HG03280 (cell line): ENCODE results near the gene ZNF284.

Experiments used
- ATAC-seq: cut with Tn5 transposase; IDR thresholded peaks from one replicate; pipeline ENCODE4 v1.9.1; 2021; ENCODE audit warnings: mild to moderate bottlenecking, moderate library complexity; ENCODE audit not compliant: unreplicated experiment

Gene ZNF284

DNA sequence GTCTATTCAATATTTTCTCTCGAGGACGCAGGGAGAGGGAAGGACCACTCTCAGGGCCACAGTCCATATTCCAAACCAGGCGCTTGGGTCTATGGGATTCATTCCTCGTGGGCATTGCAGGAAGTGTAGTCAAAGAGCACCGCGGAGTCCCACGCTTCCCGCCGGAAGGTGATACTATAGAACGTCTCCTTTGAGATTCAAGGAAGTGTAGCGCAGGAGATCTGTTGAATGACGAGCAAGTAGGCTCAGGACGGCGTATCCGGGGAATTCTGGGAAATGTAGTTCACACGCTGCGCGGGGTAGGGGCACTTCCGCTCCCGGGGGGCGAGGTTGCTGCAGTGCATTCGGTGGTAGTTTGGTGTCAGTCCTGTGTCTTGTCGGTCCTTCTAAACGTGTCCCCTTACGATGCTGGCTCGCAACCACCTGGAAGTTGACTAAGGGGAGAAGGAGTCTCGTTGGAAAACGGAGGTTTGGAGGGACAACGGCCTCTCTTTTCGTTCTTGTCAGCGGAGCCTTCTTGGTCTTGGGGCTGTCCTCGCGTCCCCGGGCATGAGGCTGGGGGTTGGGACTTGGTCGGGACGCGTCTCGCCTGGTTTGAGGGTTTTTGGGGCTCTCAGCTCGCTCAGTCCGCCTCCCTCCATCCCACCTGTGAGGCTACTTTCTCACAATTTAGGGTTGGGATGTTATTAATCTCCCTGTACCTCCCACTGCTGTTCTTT, at the start of gene ZNF284:
Gene ZNF284, plus strand, starts transcription at position 336 of the 719 bp plus-strand sequence. CDS start 4,231 bp downstream, outside the sequence.
- peak; percentile 88 for ATAC-seq

DNA sequence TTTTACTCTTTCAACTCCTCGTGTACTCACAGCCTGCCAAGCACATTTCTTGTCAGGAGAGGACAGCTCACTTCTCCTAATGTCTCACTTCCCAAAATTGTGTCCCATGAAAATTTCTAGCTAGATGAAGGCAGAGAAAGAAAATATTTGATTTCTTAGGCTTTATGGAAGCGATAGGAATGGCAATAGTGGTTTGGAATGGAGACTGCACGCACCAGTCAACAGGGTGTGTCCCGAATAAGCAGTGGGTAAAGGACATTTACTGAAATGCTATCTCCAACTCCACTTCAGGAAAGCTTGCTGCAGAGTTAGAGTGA, 47.1 kb upstream of the ZNF284 start:
- ATAC-seq: no peak

DNA sequence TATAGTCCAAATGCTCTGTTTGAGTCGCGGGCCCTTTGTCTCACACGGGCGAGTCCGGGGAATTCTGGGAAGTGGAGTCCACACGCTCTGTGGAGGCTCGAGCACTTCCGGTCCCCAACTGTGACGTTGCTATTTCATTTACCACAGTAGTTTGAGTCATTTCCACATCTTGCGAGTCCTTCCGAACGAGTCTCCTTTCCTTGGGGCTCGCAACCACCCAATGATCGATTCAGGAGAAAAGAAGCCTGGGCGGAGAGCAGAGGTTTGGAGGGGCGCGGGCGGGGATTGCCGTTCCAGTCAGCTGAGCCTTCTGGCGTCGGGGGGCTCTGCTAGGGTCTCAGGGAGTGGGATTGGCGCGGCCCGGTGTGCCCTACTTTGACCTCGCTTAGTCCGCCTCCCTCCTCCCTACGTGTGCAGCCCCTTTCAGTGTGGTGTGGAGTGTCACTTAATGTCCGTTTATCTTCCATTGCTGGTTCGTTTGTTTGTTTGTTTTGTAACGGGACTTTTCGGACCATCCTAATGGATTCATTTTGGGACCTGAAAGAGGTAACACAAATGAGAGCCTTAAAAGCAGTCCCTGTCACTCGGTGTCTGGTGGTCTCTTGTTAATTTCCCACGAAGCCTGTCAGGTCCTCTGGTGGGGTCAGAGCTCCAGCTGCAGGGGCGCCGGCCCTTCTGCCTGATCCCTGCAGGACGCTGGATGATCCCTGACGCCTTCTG, 46.6 kb upstream of the ZNF284 start, which contains the start of gene ZNF222:
Gene ZNF222, plus strand, starts transcription at position 163 of the 720 bp plus-strand sequence. Its CDS starts 58 bp downstream, at position 221.
- ATAC-seq: peak; percentile 96

DNA sequence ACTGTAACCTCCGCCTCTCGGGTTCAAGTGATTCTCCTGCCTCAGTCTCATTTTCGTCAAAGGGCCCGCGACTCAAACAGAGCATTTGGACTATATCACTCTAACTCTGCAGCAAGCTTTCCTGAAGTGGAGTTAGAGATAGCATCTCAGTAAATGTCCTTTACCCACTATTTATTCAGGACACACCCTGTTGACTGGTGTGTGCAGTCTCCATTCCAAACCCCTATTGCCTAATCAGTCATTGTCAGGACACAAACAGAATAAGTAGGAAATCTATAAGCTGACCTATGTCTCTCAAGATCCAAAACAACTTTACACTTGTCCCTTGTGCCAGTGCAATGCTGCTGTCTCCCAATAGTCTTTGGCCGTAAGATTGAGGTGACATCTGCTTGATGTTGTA, 45.3 kb upstream of the ZNF284 start:
- ATAC-seq: no peak

DNA sequence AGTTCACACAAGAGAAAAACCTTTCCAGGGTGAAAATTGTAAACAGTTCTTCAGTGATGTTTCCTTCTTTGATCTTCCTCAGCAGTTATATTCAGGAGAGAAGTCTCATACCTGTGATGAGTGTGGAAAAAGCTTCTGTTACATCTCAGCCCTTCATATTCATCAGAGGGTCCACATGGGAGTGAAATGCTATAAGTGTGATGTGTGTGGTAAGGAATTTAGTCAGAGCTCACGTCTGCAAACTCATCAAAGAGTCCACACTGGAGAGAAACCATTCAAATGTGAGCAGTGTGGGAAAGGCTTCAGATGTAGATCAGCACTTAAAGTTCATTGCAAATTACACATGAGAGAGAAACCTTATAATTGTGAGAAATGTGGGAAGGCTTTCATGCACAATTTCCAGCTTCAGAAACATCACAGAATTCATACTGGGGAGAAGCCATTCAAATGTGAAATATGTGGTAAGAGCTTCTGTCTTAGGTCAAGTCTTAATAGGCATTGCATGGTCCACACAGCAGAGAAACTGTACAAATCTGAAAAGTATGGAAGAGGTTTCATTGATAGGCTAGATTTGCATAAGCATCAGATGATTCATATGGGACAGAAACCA, 39.9 kb upstream of the ZNF284 start:
- no peak for ATAC-seq

DNA sequence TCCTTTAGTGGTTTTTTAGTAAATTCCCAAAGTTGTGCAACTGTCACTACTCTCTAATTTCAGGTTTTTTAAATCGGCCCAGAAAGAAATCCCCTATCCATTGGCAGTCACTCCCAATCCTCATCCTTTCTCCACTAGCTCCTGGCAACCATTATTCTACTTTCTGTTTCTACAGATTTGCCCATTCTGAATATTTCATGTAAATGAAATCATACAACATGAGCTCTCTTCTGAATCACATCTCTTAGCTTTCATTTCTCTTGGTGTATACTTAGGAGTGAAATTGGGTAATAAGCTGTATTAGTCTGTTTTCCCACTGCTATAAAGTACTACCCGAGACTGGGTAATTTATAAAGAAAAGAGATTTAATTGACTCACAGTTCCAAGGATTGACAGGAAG, 29.8 kb upstream of the ZNF284 start:
- no peak for ATAC-seq

DNA sequence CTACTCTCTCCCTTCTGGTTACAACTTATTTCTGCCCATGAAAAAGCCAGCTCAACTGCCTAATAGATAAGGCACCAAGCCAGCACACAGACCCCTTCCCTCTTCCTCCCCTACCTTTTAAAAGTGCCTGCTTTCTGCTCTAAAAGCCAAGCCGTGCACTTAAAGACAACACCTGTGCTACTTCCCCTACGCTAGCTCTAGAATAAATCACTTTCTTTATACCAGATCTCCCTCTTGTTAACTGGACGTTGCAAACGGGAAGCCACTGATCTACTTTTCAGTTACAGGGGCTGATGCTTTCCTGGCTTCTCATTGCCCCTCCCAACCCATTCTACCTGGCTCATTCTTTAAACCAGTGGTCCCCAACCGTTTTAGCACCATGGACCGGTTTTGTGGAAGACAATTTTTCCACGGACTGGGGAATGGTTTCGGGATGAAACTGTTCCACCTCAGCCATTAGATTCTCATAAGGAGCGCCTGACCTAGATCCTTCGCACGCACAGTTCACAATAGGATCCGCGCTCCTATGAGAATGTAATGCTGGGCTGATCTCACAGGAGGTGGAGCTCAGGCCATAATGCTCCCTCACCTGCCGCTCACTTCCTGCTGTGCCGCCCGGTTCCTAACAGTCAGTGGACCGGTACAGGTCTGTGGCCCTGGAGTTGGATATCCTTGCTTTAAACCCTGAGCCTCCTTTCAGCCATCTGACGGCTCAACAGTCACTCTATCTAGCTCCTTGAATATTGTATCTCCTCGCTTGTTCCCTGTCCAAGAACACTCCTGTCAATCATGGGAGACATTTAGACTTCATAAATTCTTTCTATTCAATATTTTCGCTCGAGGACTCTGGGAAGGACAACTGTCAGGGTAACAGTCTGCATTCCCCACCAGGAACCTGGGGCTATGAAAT, 21.0 kb upstream of the ZNF284 start:
- no peak for ATAC-seq

DNA sequence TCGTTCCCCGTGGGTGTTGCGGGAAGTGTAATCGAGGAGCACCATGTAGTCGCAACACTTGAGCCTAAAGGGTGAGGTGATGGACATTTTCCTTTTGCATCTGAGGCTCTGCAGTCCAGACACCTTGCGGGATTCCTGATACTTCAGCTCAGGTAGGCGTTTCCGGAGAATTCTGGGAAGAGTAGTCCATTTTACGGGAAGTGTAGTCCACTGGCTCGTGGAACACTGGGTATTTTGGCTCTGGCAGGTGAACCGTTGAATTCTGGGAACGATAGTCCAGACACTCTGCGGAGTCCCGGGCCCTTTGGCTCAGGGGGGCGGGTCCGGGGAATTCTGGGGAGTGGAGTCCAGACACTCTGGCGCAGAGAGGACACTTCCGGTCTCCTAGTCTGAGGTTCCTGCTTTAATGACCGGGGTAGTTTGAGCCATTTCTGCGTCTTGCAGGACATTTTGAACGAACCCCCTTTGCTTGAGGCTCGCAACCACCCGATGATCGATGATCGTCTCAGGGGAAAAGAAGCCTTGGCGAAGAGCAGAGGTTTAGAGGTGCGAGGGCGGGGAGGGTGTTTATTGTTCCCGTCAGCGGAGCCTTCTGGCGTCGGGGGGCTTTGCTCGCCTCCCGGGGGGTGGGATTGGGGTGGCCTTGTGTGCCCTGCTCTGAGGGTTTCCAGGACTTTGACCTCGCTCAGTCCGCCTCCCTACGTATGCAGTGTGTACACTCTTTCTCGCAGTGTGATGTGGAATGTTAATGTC, 20.1 kb upstream of the ZNF284 start, which contains the start of gene ZNF223:
Gene ZNF223, plus strand, starts transcription at position 387 of the 753 bp plus-strand sequence. CDS start 3,141 bp downstream, outside the sequence.
- no peak for ATAC-seq

DNA sequence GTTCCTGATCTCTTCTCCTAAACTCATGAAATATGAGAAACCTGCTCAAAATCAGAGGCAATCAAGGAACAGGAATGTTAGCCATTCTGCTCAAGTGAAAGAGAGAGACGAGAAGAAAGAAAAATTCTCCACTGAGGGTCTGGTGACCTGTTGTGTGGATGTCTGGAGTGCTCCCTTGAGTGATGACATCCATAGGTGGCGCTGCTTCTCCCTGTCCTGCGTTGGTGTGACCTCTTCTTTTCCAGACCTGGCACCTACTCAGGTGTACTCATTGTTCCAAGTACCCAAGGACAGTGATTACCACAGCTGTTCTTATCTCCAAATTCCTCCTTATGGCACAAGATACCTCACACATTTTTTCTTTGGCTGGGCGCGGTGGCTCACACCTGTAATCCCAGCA, 16.1 kb upstream of the ZNF284 start:
- ATAC-seq: no peak

DNA sequence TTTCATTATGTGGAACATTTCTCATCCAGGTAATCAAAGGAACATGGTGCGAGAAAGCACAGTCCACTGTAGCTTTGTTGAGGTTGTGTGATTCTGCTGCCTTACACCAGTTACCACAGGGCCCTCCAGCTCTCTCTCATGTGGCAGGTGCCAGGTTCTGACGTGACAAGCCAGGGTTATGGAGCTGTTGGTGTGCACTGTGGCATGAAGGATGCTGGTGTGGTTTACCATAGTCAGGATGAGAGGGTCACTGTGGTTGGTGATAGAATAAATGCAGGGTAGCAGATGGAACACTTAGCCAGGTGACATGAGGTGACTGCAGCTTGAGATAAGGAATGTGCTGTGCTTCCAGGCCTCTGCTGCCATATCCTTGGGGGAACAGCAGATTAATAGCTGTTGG, 12.7 kb upstream of the ZNF284 start:
- no peak for ATAC-seq

DNA sequence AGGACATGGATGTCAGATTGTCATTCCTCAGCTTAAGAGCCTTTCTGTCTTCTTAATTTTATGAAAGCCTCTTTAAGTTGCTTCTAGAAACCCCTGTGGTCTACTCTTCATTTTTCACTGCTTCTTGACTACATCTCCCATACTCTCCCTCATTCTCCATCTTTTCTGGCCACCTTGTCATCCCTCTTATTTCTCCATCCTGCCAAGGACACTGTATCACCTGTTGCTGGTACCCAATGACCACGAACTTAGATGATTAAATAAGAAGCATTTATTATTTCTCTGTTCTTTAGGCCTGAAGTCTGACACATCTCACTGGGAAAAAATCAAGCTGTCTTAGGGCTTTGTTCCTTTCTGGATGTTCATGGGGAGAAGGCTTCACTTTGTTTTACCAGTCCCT, 10.9 kb upstream of the ZNF284 start:
- ATAC-seq: no peak

DNA sequence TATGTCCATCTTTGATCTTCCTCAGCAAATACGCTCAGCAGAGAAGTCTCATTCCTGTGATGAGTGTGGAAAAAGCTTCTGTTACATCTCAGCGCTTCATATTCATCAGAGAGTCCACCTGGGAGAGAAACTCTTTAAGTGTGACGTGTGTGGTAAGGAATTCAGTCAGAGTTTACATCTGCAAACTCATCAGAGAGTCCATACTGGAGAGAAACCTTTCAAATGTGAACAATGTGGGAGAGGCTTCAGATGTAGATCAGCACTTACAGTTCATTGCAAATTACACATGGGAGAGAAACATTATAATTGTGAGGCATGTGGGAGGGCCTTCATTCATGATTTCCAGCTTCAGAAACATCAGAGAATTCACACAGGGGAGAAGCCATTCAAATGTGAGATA, 5.7 kb upstream of the ZNF284 start:
- no peak for ATAC-seq

DNA sequence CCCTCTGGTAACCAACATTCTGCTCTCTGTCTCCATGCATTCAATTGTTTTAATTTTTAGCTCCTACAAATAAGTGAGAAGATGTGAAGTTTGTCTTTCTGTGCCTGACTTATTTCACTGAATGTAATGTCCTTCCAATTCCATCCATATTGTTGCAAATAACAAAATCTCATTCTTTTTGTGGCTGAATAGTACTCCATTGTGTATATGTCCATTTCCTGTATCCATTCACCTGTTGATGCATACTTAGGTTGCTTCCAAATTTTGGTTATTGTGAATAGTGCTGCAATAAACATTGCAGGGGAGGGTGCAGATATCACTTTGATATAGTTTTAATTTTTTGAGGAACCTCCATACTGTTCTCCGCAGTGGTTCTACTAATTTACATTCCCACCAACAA, 2.5 kb upstream of the ZNF284 start:
- ATAC-seq: no peak

DNA sequence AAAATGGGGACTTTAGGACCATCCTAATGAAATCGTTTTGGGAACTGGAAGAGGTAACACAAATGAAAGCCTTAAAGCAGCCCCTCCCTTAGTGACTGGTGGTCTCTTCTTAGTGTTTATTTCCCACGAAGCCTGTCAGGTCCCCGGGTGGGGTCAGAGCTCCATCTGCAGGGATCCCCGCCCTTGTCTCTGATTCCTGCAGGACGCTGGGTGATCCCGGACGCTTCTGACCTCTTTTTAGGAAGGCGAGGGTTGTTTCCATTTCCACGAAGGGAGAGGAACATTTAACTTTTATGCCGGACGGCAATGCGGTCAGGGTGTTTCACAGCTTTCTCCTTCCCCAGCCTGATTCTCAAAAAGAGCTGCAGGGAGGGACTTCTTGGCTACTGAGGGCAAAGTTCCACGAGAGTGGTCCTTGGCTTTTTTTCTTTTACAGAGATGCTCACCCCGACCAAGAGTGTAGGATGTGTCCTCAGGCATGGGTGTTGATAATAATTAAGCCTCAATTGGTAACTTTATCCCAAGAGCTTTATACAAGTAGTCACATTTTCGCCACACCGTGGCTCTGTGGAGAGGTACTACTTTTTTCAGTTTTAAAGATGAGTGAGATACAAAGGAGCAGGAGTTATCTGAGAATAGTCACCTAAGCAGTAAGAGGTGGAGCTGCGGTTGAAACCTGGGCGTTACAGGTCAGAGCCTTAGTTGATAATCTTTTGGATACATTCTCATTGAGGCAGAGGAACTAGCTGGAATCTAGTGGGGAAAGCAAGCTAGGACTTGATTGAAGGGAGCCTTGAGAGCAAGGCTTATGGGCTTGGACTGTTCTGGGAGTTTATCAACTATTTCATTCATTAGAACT, 813 bp downstream of the ZNF284 start:
- no peak for ATAC-seq

DNA sequence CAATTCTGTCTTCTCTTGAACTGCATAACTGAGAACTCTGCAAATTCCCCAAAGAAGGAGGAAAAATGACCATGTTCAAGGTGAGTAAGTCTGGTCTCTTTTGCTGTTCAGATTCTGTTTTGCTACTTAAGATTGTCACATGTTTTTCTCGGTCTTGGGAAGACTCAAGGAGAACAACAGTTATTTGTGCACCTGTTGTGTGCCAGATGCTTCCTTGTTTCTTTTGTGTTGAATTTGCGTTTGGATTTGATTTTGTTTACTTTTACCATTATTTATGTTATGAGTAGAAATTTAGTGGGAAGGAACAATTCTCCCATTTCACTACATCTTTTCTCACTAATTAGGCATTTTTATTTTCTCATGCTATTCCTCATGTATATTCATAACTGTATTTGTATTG, 4.4 kb downstream of the ZNF284 start:
- ATAC-seq: no peak

DNA sequence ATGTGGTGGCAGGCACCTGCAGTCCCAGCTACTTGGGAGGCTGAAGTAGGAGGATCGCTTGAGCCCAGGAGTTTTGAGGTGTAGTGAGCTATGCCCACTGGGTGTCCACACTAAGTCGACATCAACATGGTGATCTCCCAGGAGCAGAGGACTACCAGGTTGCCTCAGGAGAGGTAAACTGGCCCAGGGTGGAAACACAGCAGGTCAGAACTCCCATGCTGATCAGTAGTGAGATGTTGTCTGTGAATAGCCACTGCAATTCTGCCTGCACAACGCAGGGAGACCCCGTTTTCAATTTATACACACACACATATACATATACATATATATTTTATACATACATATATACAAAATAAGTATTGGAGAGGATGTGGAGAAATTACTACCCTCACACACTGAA, 20.1 kb downstream of the ZNF284 start:
- ATAC-seq: no peak

DNA sequence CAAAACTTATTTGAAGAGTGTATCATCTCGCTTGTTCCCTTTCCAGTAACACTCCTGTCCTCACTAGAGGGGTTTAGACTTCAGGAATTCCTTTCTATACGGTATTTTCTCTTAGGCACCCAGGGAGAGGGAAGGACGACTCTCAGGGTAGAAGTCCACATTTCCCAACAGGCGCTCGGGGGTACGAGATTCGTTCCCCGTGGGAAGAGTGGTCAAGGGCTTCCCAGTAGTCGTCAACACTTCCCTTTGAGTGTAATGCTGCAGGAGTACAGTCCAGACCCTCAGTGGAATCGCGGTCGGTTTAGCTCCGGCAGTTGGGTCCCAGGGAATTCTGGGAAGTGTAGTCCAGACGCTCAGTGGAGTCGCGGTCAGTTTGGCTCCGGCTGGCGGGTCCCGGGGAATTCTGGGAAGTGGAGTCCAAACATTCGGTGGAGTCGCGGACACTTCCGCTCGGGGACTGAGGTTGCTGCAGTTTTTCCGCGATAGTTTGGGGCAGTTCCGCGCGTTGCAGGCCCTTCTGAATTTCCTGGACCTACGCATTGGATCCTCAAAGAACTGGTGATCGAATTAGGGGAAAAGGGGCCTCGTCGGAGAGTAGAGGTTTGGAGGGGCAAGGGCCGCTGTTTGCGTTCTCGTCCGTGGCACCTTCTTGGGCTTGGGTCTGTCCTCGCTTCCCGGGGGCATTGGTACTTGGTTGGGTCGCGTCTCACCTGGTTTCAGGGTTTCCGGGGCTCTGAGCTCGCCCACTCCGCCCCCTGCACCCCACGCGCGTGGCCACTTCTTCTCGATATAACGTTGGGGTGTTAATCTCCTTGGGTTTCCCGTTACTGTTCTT, 22.2 kb downstream of the ZNF284 start, which contains the start of gene ZNF224:
Gene ZNF224, plus strand, starts transcription at position 431 of the 835 bp plus-strand sequence. CDS start 3,513 bp downstream, outside the sequence.
- ATAC-seq: peak; percentile 87

DNA sequence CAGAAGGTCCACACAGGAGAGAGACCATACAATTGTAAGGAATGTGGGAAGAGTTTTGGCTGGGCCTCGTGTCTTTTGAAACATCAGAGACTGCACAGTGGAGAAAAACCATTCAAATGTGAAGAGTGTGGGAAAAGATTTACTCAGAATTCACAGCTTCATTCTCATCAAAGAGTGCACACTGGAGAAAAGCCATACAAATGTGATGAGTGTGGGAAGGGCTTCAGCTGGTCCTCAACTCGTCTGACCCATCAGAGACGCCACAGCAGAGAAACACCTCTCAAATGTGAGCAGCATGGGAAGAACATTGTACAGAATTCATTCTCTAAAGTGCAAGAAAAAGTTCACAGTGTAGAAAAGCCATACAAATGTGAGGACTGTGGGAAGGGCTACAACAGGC, 35.8 kb downstream of the ZNF284 start:
- no peak for ATAC-seq
